Measurements from ENCODE around the gene MTRR. TPM values are rescaled to one million over a fixed set of nuclear protein-coding genes. Genes with fewer than 3 reads are reported as not detected.

The MTRR gene
- polyA plus RNA-seq, 3 donors, result 18.0 to 25.5 (median 22.1) TPM

GRCh38 chr5:7852988-7853387 is 16.0 kb upstream of the MTRR start:
- no CpG with 5 or more reads among the region's 2 CpGs for WGBS (ENCODE audit: insufficient coverage)
- no peak for DNase-seq
- Histone ChIP-seq H2AFZ (ENCODE audit: insufficient read depth, low read depth, low read length, poor library complexity, severe bottlenecking) (no peak overlapping the region), H3K4me1 (ENCODE audit: control insufficient read depth in 1 of 2, insufficient read depth in 2 of 2, low read length in 2 of 2) (peaks cover 8 to 11% of the 10 kb centered on the region in 2 donors), H3K79me2 (ENCODE audit: insufficient read depth, low read length) (no peaks in the 10 kb centered on the region), H4K20me1 (ENCODE audit: insufficient read depth, low read length) (no peaks in the 10 kb centered on the region), H3K36me3 (replicated peaks in 1 of 2; ENCODE audit: control insufficient read depth in 1 of 2, insufficient read depth in 2 of 2, low read length in 2 of 2) (peaks cover 0 to 6% of the 10 kb centered on the region in 2 donors), H3K27me3 (ENCODE audit: control insufficient read depth in 2 of 2, insufficient read depth in 2 of 2, low read length in 2 of 2) (peaks cover 38 to 45% of the 10 kb centered on the region in 2 donors), H3K4me2 (replicated peaks; ENCODE audit: extremely low read depth, low read length, poor library complexity, severe bottlenecking) (no peak overlapping the region), H3K27ac (ENCODE audit: low read depth in 1 of 2, low read length in 2 of 2) (no peak overlapping the region), H3K4me3 (replicated peaks in 1 of 3; ENCODE audit: low read depth in 2 of 3, low read length in 3 of 3) (no peak overlapping the region), H3K9me3 (replicated peaks in 1 of 2; ENCODE audit: control insufficient read depth in 1 of 2, insufficient read depth in 1 of 2, low read length in 2 of 2) (peaks cover 0 to 15% of the 10 kb centered on the region in 2 donors), H3K9ac (ENCODE audit: insufficient read depth, low read length, poor library complexity, severe bottlenecking) (no peak overlapping the region)
- no peak overlapping the region for H3K27ac Mint-ChIP-seq
- intact Hi-C loops (cut with micrococcal nuclease), result no loop called here
- peaks cover 2 to 26% (median 21%) of the 10 kb centered on the region in 7 donors for H3K9me3 Mint-ChIP-seq
- peaks cover 40 to 49% (median 43%) of the 10 kb centered on the region in 3 donors for H3K27me3 Mint-ChIP-seq (ENCODE audit: low read depth in 3 of 3)
- H3K36me3 Mint-ChIP-seq, result peaks cover 6 to 9% of the 10 kb centered on the region in 2 donors
- TF ChIP-seq CTCF (IDR thresholded peaks at IDR 0.05), result no peak
- H3K4me3 Mint-ChIP-seq, result no peak overlapping the region
- peaks cover 10% of the 10 kb centered on the region for H3K4me1 Mint-ChIP-seq

- Histone ChIP-seq H3K4me2 (replicated peaks; ENCODE audit: extremely low read depth, low read length, poor library complexity, severe bottlenecking) (no peak overlapping the region), H3K79me2 (ENCODE audit: insufficient read depth, low read length) (no peaks in the 10 kb centered on the region), H4K20me1 (ENCODE audit: insufficient read depth, low read length) (no peaks in the 10 kb centered on the region), H3K27ac (ENCODE audit: low read depth in 1 of 2, low read length in 2 of 2) (no peak overlapping the region), H3K4me1 (ENCODE audit: control insufficient read depth in 1 of 2, insufficient read depth in 2 of 2, low read length in 2 of 2) (peaks cover 3 to 4% of the 10 kb centered on the region in 2 donors), H3K36me3 (replicated peaks in 1 of 2; ENCODE audit: control insufficient read depth in 1 of 2, insufficient read depth in 2 of 2, low read length in 2 of 2) (peaks cover 21 to 31% of the 10 kb centered on the region in 2 donors), H2AFZ (ENCODE audit: insufficient read depth, low read depth, low read length, poor library complexity, severe bottlenecking) (no peak overlapping the region), H3K9ac (ENCODE audit: insufficient read depth, low read length, poor library complexity, severe bottlenecking) (no peak overlapping the region), H3K4me3 (replicated peaks in 1 of 3; ENCODE audit: low read depth in 2 of 3, low read length in 3 of 3) (no peak overlapping the region), H3K9me3 (replicated peaks in 1 of 2; ENCODE audit: control insufficient read depth in 1 of 2, insufficient read depth in 1 of 2, low read length in 2 of 2) (peaks cover 0 to 15% of the 10 kb centered on the region in 2 donors), H3K27me3 (ENCODE audit: control insufficient read depth in 2 of 2, insufficient read depth in 2 of 2, low read length in 2 of 2) (peaks cover 16 to 21% of the 10 kb centered on the region in 2 donors)
- H3K36me3 Mint-ChIP-seq, result peaks cover 28 to 33% of the 10 kb centered on the region in 2 donors
- H3K4me1 Mint-ChIP-seq, result peaks cover 7% of the 10 kb centered on the region
- no peak for TF ChIP-seq CTCF (IDR thresholded peaks at IDR 0.05)
- DNase-seq, result no peak
- intact Hi-C loops (cut with micrococcal nuclease), result no loop called here
- H3K27ac Mint-ChIP-seq, result peak overlapping the region in 2 of 7 donors; percentile 20 to 42
- WGBS (ENCODE audit: insufficient coverage), result 89% methylated on average over 1 of the region's 3 CpGs
- no peak overlapping the region for H3K4me3 Mint-ChIP-seq
- peaks cover 2 to 20% (median 12%) of the 10 kb centered on the region in 7 donors for H3K9me3 Mint-ChIP-seq
- peaks cover 19 to 25% (median 20%) of the 10 kb centered on the region in 3 donors for H3K27me3 Mint-ChIP-seq (ENCODE audit: low read depth in 3 of 3)
Observed at GRCh38 chr5:7855611-7856010, 13.3 kb upstream of the MTRR start.
